ENCODE measurements around the gene PRSS33.
A peak's percentile ranks its signal among the peaks of the same experiment; 100 is the strongest.

The PRSS33 gene

DNA sequence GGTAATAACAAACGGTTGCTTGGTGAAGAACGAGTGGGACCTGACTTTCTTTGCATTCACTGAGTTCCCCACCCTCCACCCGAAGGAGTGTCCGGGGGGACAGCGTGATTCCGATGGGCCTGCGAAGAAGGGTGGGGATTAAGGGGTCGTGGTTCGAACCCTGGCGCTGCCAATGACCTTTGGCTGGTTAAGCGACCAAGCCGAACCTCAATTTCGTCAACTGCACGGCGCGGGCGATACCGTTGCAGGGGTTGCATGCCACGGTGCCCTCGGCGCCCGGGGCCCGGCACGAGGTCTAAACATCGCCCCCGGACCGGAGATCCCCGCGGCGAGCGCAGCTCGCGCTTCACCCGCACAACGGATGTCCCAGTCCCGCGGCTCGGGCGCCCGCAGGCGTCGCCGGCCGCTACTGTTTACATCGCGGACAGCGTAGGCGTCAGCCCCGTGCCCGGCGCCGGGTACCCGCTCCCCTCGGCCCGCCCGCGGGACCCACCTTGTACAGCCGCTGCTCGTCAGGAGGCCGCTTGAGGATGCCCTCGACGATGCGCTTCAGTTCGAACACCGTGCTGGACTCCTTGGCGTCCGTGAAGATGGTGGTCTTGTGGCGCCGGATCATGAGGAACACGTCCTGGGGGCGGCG is 10.7 kb downstream of the PRSS33 start:
- peak in 1 of 3 donors; percentile 26 for DNase-seq

DNA sequence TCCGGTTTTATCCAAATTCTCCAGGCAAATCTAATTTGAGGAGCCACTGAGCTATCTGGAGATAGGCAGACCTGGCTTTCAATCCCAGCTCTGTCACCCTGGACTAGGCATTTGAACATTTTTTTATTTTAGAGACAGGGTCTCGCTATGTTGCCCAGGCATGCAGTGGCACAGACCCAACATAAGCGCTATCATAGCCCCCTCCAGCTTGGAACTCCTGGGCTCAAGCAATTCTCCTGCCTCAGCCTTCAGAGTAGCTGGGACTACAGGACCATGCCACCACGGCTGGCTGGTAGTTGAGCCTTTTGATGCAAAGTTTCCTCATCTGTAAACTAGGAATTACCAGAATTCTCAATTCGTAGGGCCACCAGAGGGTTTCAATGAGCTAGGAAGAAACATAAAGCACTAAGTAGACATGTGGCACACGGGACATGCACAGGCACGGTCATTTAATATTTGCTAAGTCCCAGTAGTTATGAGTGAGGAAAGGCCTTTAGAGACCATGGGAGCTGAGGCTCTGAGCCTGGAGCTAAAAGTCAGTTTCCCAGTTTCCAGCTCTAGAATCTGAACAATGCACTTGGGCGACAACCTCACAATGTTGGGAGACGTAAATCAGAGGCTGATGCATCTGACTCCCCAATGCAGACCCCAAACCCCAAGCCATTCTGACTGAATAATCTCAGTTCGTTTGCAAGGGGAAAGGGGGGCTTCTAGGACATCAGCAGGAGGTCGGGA is 11.4 kb downstream of the PRSS33 start:
- peak overlapping the region; percentile 67 for H3K27ac ChIP-seq (ENCODE audit: insufficient read depth, low read length, poor library complexity, severe bottlenecking)
- H3K4me1 ChIP-seq (ENCODE audit: control insufficient read depth, insufficient read depth, low read length, poor library complexity, severe bottlenecking), result peaks cover 22% of the 10 kb centered on the region

More for the DNA sequence above, 10.7 kb downstream of the PRSS33 start:
- Histone ChIP-seq H3K27ac (ENCODE audit: insufficient read depth, low read length, poor library complexity, severe bottlenecking) (peak overlapping the region; percentile 67), H3K36me3 (ENCODE audit: control insufficient read depth, insufficient read depth, low read length) (peaks cover 20% of the 10 kb centered on the region), H3K27me3 (replicated peaks; ENCODE audit: control insufficient read depth, insufficient read depth, low read length, poor library complexity, severe bottlenecking) (no peaks in the 10 kb centered on the region), H3K9me3 (ENCODE audit: control insufficient read depth, low read length) (no peaks in the 10 kb centered on the region), H3K4me3 (ENCODE audit: insufficient read depth, low read depth, low read length, poor library complexity, severe bottlenecking) (peak overlapping the region; percentile 85), H3K4me1 (ENCODE audit: control insufficient read depth, insufficient read depth, low read length, poor library complexity, severe bottlenecking) (peaks cover 22% of the 10 kb centered on the region)

DNA sequence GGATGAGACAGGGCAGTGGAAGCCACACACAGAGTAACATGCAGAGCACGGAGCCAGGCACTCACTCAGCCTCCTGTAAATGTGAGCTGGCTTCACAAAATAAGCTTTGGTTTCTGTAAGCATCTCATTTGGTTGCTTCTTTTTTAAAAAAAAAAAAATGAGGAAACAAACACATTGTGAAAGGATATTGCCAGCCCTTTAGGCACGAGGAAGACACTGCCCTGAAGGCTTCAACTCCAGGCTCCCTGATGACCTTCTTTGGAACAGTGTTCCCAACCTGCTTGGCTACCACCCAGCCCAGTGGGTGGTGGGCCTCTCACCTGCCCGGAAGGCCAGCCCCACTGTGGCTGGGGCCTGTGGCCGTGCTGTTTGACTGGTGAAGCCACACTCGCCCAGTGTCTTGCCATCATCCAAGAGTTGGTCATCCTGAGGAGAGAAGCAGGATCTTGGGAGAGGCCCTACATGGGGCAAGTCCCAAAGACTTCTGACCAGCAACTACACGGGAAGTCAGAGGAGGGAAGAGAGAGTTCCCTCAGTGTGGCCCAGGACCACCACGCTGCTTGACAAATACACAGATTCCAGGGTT is 12.1 kb downstream of the PRSS33 start:
- H3K36me3 ChIP-seq (ENCODE audit: control insufficient read depth, insufficient read depth, low read length), result peaks cover 34% of the 10 kb centered on the region
- H3K4me3 ChIP-seq (ENCODE audit: insufficient read depth, low read depth, low read length, poor library complexity, severe bottlenecking), result no peak overlapping the region
- DNase-seq, result no peak
- no peaks in the 10 kb centered on the region for H3K27me3 ChIP-seq (replicated peaks; ENCODE audit: control insufficient read depth, insufficient read depth, low read length, poor library complexity, severe bottlenecking)
- no peak overlapping the region for H3K27ac ChIP-seq (ENCODE audit: insufficient read depth, low read length, poor library complexity, severe bottlenecking)
- H3K4me1 ChIP-seq (ENCODE audit: control insufficient read depth, insufficient read depth, low read length, poor library complexity, severe bottlenecking), result peaks cover 22% of the 10 kb centered on the region
- no peaks in the 10 kb centered on the region for H3K9me3 ChIP-seq (ENCODE audit: control insufficient read depth, low read length)

More for the DNA sequence above, 11.4 kb downstream of the PRSS33 start:
- Histone ChIP-seq H3K9me3 (ENCODE audit: control insufficient read depth, low read length) (no peaks in the 10 kb centered on the region), H3K4me3 (ENCODE audit: insufficient read depth, low read depth, low read length, poor library complexity, severe bottlenecking) (peak overlapping the region; percentile 85), H3K36me3 (ENCODE audit: control insufficient read depth, insufficient read depth, low read length) (peaks cover 27% of the 10 kb centered on the region), H3K27me3 (replicated peaks; ENCODE audit: control insufficient read depth, insufficient read depth, low read length, poor library complexity, severe bottlenecking) (no peaks in the 10 kb centered on the region)
- DNase-seq, result no peak

DNA sequence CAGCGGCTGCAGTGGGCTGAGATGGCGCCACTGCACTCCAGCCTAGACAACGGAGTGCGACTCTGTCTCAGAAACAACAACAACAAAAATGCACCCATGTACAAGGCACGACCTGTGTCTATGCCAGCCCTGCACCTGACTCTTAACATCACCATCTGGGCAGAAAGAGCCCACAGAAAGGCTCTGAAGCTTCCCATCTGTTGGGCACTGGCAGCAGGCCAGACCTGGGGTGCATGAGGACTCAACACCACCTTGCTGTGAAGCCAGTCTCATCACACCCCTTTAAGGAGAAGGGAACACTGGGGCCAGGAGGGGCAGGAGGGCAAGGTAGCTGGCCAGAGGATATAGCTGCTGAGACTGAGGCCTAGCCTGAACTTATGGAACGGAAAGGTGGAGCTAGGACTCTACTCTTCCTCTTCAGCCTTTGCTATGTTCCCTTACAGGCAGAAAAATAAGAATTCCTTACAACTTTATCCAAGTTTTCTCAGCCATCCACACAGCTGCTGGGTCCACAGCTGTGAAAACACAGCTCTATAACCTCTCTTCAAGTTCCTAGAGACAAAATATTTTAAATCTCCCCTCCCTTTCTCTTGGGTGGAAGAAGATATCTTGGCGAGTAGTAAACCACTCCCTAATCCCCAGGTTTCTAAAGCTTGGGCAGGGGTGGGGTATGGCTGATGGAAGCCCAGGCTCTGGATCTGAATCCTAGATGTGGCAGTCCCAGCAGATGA is 13.0 kb downstream of the PRSS33 start:
- H3K4me1 ChIP-seq (ENCODE audit: control insufficient read depth, insufficient read depth, low read length, poor library complexity, severe bottlenecking), result peaks cover 22% of the 10 kb centered on the region
- H3K9me3 ChIP-seq (ENCODE audit: control insufficient read depth, low read length), result no peaks in the 10 kb centered on the region
- no peaks in the 10 kb centered on the region for H3K27me3 ChIP-seq (replicated peaks; ENCODE audit: control insufficient read depth, insufficient read depth, low read length, poor library complexity, severe bottlenecking)
- peaks cover 43% of the 10 kb centered on the region for H3K36me3 ChIP-seq (ENCODE audit: control insufficient read depth, insufficient read depth, low read length)
- DNase-seq, result no peak
- no peak overlapping the region for H3K4me3 ChIP-seq (ENCODE audit: insufficient read depth, low read depth, low read length, poor library complexity, severe bottlenecking)
- H3K27ac ChIP-seq (ENCODE audit: insufficient read depth, low read length, poor library complexity, severe bottlenecking), result no peak overlapping the region

DNA sequence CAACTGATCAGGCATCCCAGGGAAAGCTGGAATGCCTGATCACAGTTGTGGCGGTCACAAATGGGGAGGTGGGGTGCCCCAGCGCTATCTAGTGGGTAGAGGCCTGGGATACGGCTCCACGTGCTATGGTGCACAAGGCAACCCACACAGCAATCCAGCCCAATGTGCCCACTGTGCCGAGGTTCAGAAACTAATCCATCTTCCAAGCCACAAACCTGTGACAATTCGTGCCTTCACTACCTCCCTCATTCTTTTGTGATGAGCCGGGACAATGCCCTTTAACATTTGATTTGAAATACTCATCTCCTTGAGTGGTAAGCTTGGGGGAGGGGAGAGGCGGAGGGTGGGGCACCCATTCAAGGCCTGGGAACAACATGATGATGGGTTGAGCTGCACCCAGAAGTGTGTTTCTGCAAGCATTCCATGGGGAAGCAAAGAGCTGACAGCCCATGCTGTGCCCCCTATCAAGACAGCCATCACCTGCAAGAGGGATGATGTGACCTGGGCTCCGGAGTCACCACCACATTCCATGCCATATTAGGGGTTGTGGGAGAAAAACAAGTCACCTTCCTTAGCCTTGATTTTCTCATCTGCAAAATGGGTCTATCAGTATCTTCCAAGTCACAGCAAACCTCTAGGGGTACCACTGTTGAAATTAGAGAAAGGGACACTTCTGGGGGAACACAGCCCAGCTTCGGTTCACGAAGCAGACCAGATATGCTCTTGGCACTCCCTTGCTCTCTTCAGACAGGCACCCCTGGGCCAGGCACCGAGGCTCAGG is 14.0 kb downstream of the PRSS33 start:
- Histone ChIP-seq H3K27me3 (replicated peaks; ENCODE audit: control insufficient read depth, insufficient read depth, low read length, poor library complexity, severe bottlenecking) (no peaks in the 10 kb centered on the region), H3K4me3 (ENCODE audit: insufficient read depth, low read depth, low read length, poor library complexity, severe bottlenecking) (no peak overlapping the region), H3K36me3 (ENCODE audit: control insufficient read depth, insufficient read depth, low read length) (peaks cover 52% of the 10 kb centered on the region), H3K27ac (ENCODE audit: insufficient read depth, low read length, poor library complexity, severe bottlenecking) (no peak overlapping the region), H3K4me1 (ENCODE audit: control insufficient read depth, insufficient read depth, low read length, poor library complexity, severe bottlenecking) (peaks cover 17% of the 10 kb centered on the region), H3K9me3 (ENCODE audit: control insufficient read depth, low read length) (no peaks in the 10 kb centered on the region)
- DNase-seq, result no peak

DNA sequence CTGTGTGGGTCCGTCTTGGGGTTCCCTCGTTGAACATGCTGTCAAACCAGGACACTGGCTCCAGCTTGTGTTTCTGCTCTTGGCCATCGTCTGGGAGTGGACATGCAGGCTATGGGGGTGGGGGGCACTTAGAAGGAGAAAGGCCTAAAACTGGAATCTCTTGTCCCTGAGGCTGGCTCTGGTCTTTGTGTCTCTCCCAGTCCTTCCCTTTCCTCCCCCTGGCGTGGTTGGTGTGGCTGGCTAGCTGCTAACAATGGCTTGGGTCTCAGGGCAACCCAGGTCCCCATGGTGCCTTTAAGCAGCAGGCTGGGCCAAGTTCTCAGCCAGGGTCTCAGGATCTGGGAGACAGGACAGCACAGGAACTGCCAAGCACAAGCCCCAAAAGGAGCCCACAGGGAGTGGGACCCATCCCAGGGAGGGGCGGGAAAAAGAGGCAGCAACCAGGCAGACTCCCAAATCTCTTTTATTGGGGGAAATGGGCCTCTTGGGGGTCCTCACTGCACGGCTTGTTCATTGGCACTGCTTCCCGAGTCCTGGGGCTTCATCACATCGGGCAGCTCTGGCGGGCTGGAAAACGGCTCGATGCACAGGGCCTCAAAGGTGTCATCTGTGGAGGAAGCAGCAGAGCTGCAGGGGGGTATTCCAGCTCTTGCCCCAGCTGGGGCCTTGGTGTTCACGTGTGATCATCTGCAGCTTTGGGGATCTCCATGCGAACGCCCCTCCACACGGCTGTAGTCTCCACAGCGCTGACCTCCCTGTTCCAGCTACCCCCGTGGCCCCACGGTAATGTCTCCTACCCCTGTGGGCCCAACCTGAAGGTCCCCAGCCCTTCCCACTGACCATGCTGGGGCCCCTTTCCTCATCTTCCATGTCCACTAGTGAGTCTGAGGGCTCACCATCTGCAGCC is 15.6 kb downstream of the PRSS33 start:
- Histone ChIP-seq H3K9me3 (ENCODE audit: control insufficient read depth, low read length) (no peaks in the 10 kb centered on the region), H3K27me3 (replicated peaks; ENCODE audit: control insufficient read depth, insufficient read depth, low read length, poor library complexity, severe bottlenecking) (no peaks in the 10 kb centered on the region), H3K4me3 (ENCODE audit: insufficient read depth, low read depth, low read length, poor library complexity, severe bottlenecking) (no peak overlapping the region), H3K27ac (ENCODE audit: insufficient read depth, low read length, poor library complexity, severe bottlenecking) (no peak overlapping the region), H3K4me1 (ENCODE audit: control insufficient read depth, insufficient read depth, low read length, poor library complexity, severe bottlenecking) (peaks cover 14% of the 10 kb centered on the region), H3K36me3 (ENCODE audit: control insufficient read depth, insufficient read depth, low read length) (peaks cover 68% of the 10 kb centered on the region)
- no peak for DNase-seq

DNA sequence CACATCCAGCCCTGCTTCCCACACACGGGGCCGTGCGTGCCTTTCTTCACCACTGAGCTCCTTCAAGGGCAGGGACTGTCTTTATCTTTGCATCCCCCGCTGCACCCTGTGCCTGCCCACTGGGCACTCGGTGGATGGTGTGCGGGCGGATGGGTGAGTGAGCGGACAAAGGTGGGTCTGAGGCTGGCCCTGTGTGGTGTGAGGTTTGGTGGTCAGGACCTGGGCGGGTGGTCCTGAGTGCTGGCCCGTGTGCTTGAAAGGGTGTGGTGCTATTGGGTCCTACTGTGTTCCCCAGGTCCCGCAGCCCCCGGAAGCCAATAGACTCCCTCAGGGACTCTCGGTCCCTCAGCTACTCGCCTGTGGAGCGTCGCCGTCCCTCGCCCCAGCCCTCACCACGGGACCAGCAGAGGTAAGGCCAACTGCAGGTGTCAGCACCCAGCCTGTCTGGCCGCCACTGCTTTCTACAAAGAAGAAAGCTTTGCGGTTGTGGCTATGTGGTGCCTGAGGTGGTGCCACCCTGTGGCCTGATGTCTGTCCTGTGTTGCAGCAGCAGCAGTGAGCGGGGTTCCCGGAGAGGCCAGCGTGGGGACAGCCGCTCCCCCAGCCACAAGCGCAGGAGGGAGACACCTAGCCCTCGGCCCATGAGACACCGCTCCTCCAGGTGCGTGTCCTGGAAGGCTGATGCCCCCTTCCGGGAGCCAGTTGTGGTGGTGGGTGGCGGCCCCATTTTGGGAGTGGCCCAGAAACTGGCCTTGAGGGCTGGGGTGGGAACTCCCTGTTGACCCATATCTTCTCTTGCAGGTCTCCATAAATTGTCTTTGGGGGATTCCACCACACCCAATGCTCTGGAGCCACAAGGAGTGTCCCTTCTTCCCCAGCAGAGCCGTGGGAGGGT is 17.1 kb downstream of the PRSS33 start:
- H3K9me3 ChIP-seq (ENCODE audit: control insufficient read depth, low read length), result no peaks in the 10 kb centered on the region
- no peak for DNase-seq
- H3K4me3 ChIP-seq (ENCODE audit: insufficient read depth, low read depth, low read length, poor library complexity, severe bottlenecking), result no peak overlapping the region
- peaks cover 4% of the 10 kb centered on the region for H3K4me1 ChIP-seq (ENCODE audit: control insufficient read depth, insufficient read depth, low read length, poor library complexity, severe bottlenecking)
- peak overlapping the region; percentile 5 for H3K27ac ChIP-seq (ENCODE audit: insufficient read depth, low read length, poor library complexity, severe bottlenecking)
- H3K27me3 ChIP-seq (replicated peaks; ENCODE audit: control insufficient read depth, insufficient read depth, low read length, poor library complexity, severe bottlenecking), result no peaks in the 10 kb centered on the region
- H3K36me3 ChIP-seq (ENCODE audit: control insufficient read depth, insufficient read depth, low read length), result peaks cover 83% of the 10 kb centered on the region

DNA sequence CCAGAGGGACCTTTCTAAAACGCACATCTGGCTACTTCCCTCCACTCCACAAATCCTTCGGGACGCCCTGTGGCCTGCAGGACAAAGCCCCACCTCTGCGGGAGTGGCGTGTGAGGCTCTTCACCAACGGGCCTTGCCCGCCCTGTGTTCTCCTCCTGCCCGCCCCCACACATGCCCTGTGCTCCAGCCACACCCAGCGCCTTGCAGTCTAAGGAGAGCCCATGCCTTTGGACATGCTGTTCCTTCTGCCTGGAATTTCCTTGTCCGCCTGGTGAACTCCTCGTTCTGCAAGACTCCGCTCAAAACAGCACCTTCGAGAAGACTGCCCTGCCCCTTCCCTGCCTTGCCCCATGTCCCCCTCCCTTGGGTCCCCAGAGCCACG is 17.7 kb downstream of the PRSS33 start:
- Histone ChIP-seq H3K4me1 (ENCODE audit: control insufficient read depth, insufficient read depth, low read length, poor library complexity, severe bottlenecking) (no peaks in the 10 kb centered on the region), H3K27ac (ENCODE audit: insufficient read depth, low read length, poor library complexity, severe bottlenecking) (no peak overlapping the region), H3K9me3 (ENCODE audit: control insufficient read depth, low read length) (no peaks in the 10 kb centered on the region), H3K36me3 (ENCODE audit: control insufficient read depth, insufficient read depth, low read length) (peaks cover 89% of the 10 kb centered on the region), H3K4me3 (ENCODE audit: insufficient read depth, low read depth, low read length, poor library complexity, severe bottlenecking) (no peak overlapping the region), H3K27me3 (replicated peaks; ENCODE audit: control insufficient read depth, insufficient read depth, low read length, poor library complexity, severe bottlenecking) (no peaks in the 10 kb centered on the region)
- DNase-seq, result no peak
